ENCODE data around the gene LIPJ. TPM values are rescaled to one million over a fixed set of nuclear protein-coding genes. Genes with fewer than 3 reads are reported as not detected.
A peak's percentile ranks its signal among the peaks of the same experiment; 100 is the strongest.

Gene LIPJ
- polyA plus RNA-seq, 2 of the 4 experiments (the other 2 are of a cell fraction) = not detected

DNA sequence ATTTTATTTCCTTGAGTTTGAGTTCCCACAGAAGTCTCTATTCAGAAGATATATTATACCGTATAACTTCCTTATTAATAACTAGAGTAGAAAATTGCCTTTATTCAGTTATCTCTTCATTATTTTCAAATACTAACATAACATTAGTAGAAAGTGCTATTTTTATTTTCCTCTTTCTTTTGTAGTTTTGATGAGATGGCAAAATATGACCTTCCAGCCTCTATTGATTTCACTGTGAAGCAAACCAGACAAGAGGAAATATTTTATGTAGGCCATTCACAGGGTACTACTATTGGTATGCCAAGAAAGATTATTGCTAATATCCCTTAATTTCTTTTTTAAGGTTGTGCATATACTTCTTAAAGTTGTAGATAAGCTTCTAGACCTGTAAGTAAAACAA, 7.9 kb downstream of the LIPJ start:
- TF ChIP-seq HOXA7 (CRISPR knock-in tag; IDR thresholded peaks at IDR 0.05) (no peak), JUN (IDR thresholded peaks at IDR 0.05) (no peak), MAFK (IDR thresholded peaks at IDR 0.05; ENCODE audit: partially characterized antibody) (peak; percentile 63), GATA3 (IDR thresholded peaks at IDR 0.05; ENCODE audit: borderline replicate concordance) (no peak), CEBPB (IDR thresholded peaks at IDR 0.05) (no peak), HDAC2 (IDR thresholded peaks at IDR 0.05) (no peak)
- 97% methylated on average over 1 of the region's 1 CpG for WGBS (ENCODE audit: missing lambda C conversion rate)
- ChIA-PET POLR2A (no interaction called here), CTCF (interaction anchor here (1.8 kb wide), 1 partner anchor 12 kb away, joined by 6 read pairs; the partner anchor contains the start of gene RNLS)
- Histone ChIP-seq H3K9me3 (no peaks in the 10 kb centered on the region), H3K4me2 (no peak overlapping the region), H3K27ac (no peak overlapping the region), H3K4me3 (no peak overlapping the region), H3K4me1 (peaks cover 11% of the 10 kb centered on the region; the same call in 2 of the 3 replicates)
- no peak for DNase-seq (ENCODE audit: low read depth in 1 of 2, low spot score in 1 of 2)
- ATAC-seq = no peak
- no peak for FAIRE-seq

DNA sequence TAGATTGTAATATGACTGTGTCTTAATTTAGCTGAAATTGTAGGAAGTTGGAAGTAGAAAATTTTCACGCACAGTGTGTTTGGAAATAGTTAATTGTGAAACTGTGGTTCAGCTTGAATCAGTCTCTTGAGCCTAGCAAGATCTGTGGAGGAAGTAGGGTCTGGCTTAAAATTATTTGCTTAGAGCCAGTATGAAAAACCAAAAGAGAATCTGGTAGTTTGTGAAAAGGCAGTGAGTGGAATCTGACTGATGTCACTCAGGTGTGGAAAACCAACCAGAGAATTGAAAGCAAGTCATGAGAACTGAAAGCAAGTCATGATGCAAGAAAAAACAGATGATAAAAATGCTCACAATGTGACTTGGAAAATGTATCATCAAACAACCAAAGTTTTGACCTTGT, 11.5 kb downstream of the LIPJ start:
- H3K27ac ChIP-seq = no peak overlapping the region
- ATAC-seq (no peak), FAIRE-seq (no peak), DNase-seq (ENCODE audit: low read depth in 1 of 2, low spot score in 1 of 2) (no peak)
- 71% methylated on average over 1 of the region's 1 CpG for whole genome bisulfite sequencing (ENCODE audit: missing lambda C conversion rate)
- H3K9me3 ChIP-seq = peaks cover 4% of the 10 kb centered on the region; the same call in 2 of the 3 replicates
- TF ChIP-seq HDAC2 (IDR thresholded peaks at IDR 0.05) (no peak), SREBF2 (IDR thresholded peaks at IDR 0.05) (no peak), HEYL (CRISPR knock-in tag; IDR thresholded peaks at IDR 0.05) (no peak), HOXA7 (CRISPR knock-in tag; IDR thresholded peaks at IDR 0.05) (no peak), CBX2 (IDR thresholded peaks at IDR 0.05; ENCODE audit: borderline replicate concordance, low read depth) (no peak), CHD4 (IDR thresholded peaks at IDR 0.05; ENCODE audit: borderline replicate concordance) (no peak), SMC3 (IDR thresholded peaks at IDR 0.05) (no peak), TP53 (CRISPR knock-in tag; IDR thresholded peaks at IDR 0.05) (no peak), NPAS2 (CRISPR knock-in tag; IDR thresholded peaks at IDR 0.05; ENCODE audit: borderline replicate concordance) (no peak), RFX5 (IDR thresholded peaks at IDR 0.05) (no peak)
- TF ChIP-seq, protein P1, sequence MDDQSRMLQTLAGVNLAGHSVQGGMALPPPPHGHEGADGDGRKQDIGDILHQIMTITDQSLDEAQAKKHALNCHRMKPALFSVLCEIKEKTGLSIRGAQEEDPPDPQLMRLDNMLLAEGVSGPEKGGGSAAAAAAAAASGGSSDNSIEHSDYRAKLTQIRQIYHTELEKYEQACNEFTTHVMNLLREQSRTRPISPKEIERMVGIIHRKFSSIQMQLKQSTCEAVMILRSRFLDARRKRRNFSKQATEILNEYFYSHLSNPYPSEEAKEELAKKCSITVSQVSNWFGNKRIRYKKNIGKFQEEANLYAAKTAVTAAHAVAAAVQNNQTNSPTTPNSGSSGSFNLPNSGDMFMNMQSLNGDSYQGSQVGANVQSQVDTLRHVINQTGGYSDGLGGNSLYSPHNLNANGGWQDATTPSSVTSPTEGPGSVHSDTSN (IDR thresholded peaks at IDR 0.05) = no peak
- TF ChIP-seq, protein P2, sequence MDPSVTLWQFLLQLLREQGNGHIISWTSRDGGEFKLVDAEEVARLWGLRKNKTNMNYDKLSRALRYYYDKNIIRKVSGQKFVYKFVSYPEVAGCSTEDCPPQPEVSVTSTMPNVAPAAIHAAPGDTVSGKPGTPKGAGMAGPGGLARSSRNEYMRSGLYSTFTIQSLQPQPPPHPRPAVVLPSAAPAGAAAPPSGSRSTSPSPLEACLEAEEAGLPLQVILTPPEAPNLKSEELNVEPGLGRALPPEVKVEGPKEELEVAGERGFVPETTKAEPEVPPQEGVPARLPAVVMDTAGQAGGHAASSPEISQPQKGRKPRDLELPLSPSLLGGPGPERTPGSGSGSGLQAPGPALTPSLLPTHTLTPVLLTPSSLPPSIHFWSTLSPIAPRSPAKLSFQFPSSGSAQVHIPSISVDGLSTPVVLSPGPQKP (IDR thresholded peaks at IDR 0.05; ENCODE audit: low read depth, low read length) = no peak
- TF ChIP-seq, protein P3, sequence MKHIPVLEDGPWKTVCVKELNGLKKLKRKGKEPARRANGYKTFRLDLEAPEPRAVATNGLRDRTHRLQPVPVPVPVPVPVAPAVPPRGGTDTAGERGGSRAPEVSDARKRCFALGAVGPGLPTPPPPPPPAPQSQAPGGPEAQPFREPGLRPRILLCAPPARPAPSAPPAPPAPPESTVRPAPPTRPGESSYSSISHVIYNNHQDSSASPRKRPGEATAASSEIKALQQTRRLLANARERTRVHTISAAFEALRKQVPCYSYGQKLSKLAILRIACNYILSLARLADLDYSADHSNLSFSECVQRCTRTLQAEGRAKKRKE (CRISPR knock-in tag; IDR thresholded peaks at IDR 0.05; ENCODE audit: low read depth) = no peak
- TF ChIP-seq, protein P4, sequence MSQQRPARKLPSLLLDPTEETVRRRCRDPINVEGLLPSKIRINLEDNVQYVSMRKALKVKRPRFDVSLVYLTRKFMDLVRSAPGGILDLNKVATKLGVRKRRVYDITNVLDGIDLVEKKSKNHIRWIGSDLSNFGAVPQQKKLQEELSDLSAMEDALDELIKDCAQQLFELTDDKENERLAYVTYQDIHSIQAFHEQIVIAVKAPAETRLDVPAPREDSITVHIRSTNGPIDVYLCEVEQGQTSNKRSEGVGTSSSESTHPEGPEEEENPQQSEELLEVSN (IDR thresholded peaks at IDR 0.05; ENCODE audit: borderline replicate concordance, low read depth) = no peak
- TF ChIP-seq, protein P5, sequence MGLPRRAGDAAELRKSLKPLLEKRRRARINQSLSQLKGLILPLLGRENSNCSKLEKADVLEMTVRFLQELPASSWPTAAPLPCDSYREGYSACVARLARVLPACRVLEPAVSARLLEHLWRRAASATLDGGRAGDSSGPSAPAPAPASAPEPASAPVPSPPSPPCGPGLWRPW (IDR thresholded peaks at IDR 0.05) = no peak
- H3K4me2 ChIP-seq = no peak overlapping the region
- POLR2A ChIA-PET = no interaction called here
- CTCF ChIA-PET = interaction anchor here (1.3 kb wide), 1 partner anchor 238 kb away, joined by 4 read pairs; no protein-coding TSS in a partner anchor
- no peaks in the 10 kb centered on the region for H3K4me1 ChIP-seq
- H3K4me3 ChIP-seq = no peak overlapping the region

DNA sequence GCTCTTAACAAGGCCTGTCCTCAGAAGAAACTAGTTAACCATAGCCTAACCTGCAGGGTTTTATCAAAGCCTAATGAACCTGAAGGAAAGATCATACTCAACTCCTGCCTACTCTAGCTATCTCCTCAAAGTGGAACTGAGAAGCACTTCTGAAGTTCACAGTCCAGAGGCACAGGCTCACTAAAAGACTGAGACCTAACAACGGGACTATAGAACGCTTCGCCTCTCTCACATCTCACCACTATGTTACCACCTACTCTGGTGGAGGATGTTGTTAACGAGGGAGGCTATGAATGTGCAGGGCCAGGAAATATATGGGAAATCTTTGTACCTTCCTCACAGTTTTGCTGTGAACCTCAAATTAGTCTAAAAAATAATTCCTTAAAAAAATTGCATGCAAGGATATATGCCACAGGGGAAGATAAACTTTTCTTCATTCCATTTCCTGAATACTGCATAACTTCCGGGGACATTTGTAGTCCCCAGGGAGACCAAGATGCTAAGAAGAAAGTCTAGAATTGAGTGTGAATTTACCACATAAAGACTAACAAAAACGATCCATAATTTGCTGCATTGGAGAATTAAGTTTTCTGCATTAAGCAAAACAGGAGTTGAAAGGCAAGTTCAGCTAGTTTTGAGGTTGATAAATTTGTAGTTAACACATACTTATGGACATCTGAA, 21.6 kb downstream of the LIPJ start:
- FAIRE-seq (no peak), DNase-seq (ENCODE audit: low read depth in 1 of 2, low spot score in 1 of 2) (no peak), ATAC-seq (no peak)
- no peak overlapping the region for H3K4me3 ChIP-seq
- H3K9me3 ChIP-seq = no peaks in the 10 kb centered on the region
- CTCF ChIA-PET = no interaction called here
- H3K27ac ChIP-seq = no peak overlapping the region
- 67% methylated on average over 6 of the region's 6 CpGs for WGBS (ENCODE audit: missing lambda C conversion rate)
- POLR2A ChIA-PET = no interaction called here
- TF ChIP-seq FOXS1 (CRISPR knock-in tag; IDR thresholded peaks at IDR 0.05) = no peak
- no peak for TF ChIP-seq CBX8 (IDR thresholded peaks at IDR 0.05)
- no peak for TF ChIP-seq EHF (CRISPR knock-in tag; IDR thresholded peaks at IDR 0.05)
- TF ChIP-seq CHD2 (IDR thresholded peaks at IDR 0.05; ENCODE audit: low read length, partially characterized antibody) = no peak
- TF ChIP-seq RARB (CRISPR knock-in tag; IDR thresholded peaks at IDR 0.05) = no peak
- TF ChIP-seq HEYL (CRISPR knock-in tag; IDR thresholded peaks at IDR 0.05) = no peak
- TF ChIP-seq PHF8 (IDR thresholded peaks at IDR 0.05; ENCODE audit: borderline replicate concordance, low read depth) = no peak
- TF ChIP-seq EP300 (IDR thresholded peaks at IDR 0.05) = no peak
- TF ChIP-seq EHMT2 (IDR thresholded peaks at IDR 0.05; ENCODE audit: low read depth) = no peak
- no peak for TF ChIP-seq NFE2L2 (conservative IDR thresholded peaks at IDR 0.05; ENCODE audit: low read length)
- TF ChIP-seq, protein P6, sequence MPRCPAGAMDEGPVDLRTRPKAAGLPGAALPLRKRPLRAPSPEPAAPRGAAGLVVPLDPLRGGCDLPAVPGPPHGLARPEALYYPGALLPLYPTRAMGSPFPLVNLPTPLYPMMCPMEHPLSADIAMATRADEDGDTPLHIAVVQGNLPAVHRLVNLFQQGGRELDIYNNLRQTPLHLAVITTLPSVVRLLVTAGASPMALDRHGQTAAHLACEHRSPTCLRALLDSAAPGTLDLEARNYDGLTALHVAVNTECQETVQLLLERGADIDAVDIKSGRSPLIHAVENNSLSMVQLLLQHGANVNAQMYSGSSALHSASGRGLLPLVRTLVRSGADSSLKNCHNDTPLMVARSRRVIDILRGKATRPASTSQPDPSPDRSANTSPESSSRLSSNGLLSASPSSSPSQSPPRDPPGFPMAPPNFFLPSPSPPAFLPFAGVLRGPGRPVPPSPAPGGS (IDR thresholded peaks at IDR 0.05) = no peak
- TF ChIP-seq RCOR1 (IDR thresholded peaks at IDR 0.05; ENCODE audit: low read depth, low read length) = no peak
- TF ChIP-seq GATA3 (IDR thresholded peaks at IDR 0.05; ENCODE audit: borderline replicate concordance) = no peak
- TF ChIP-seq ZNF302 (CRISPR knock-in tag; IDR thresholded peaks at IDR 0.05) = no peak
- TF ChIP-seq POLR2A (IDR thresholded peaks at IDR 0.05; ENCODE audit: low read length) = no peak
- H3K4me1 ChIP-seq = no peaks in the 10 kb centered on the region
- H3K4me2 ChIP-seq = no peak overlapping the region
